HuH-7.5 (cell line): Measurements from ENCODE around the gene SPPL2C.
"Not testable (repeated sequence)": the region's sequence is repeated elsewhere in the genome, so short reads cannot be mapped to it uniquely, and the experiment has no call there.

Experiments used
- DNase-seq: peaks from one replicate; pipeline ENCODE4 v3.0.0; 2011; ENCODE audit warnings: low spot score

Gene SPPL2C

GRCh38 chr17:45851022-45851421 lies 6.3 kb downstream of the SPPL2C start:
- DNase-seq = no peak

- no peak for DNase-seq
Measured at GRCh38 chr17:45851464-45851863, 6.8 kb downstream of the SPPL2C start.

GRCh38 chr17:45851873-45852272 lies 7.2 kb downstream of the SPPL2C start:
- DNase-seq = no peak

- no peak for DNase-seq
Measured at GRCh38 chr17:45852535-45853297, 8.0 kb downstream of the SPPL2C start.

- DNase-seq = no peak
Measured at GRCh38 chr17:45854209-45854608, 9.5 kb downstream of the SPPL2C start.

- no peak for DNase-seq
Measured at GRCh38 chr17:45855691-45856336, 11.1 kb downstream of the SPPL2C start.

- no peak for DNase-seq
Measured at GRCh38 chr17:45857977-45858708, 13.5 kb downstream of the SPPL2C start.

- no peak for DNase-seq
Measured at GRCh38 chr17:45861165-45861564, 16.5 kb downstream of the SPPL2C start.

GRCh38 chr17:45862127-45862526 lies 17.4 kb downstream of the SPPL2C start:
- DNase-seq = not testable (repeated sequence)

GRCh38 chr17:45863857-45864654 lies 19.4 kb downstream of the SPPL2C start:
- no peak for DNase-seq

- DNase-seq = no peak
Measured at GRCh38 chr17:45867171-45867570, 22.5 kb downstream of the SPPL2C start.

GRCh38 chr17:45867702-45868101 lies 23.0 kb downstream of the SPPL2C start:
- DNase-seq = no peak

- no peak for DNase-seq
Measured at GRCh38 chr17:45868276-45868675, 23.6 kb downstream of the SPPL2C start.

- DNase-seq = no peak
Measured at GRCh38 chr17:45869676-45870341, 25.1 kb downstream of the SPPL2C start.

- DNase-seq = no peak
Measured at GRCh38 chr17:45870342-45870974, 25.8 kb downstream of the SPPL2C start.

GRCh38 chr17:45871718-45872117 lies 27.0 kb downstream of the SPPL2C start:
- DNase-seq = no peak

GRCh38 chr17:45873728-45874127 lies 29.0 kb downstream of the SPPL2C start:
- DNase-seq = no peak

GRCh38 chr17:45874151-45874550 lies 29.5 kb downstream of the SPPL2C start:
- no peak for DNase-seq

- DNase-seq = no peak
Measured at GRCh38 chr17:45876539-45876938, 31.9 kb downstream of the SPPL2C start.

- DNase-seq = no peak
Measured at GRCh38 chr17:45877467-45877866, 32.8 kb downstream of the SPPL2C start.

- no peak for DNase-seq
Measured at GRCh38 chr17:45883063-45883462, 38.4 kb downstream of the SPPL2C start.
